Mammary epithelial cell (primary cell): ENCODE results near the gene ENPP7.

Experiments used
- EZH2 ChIP-seq: IDR thresholded peaks from 2 replicates; pipeline ENCODE4 v1.6.1; 2012; ENCODE audit warnings: low read length, inconsistent platforms, borderline replicate concordance
- TF ChIP-seq, protein P1 (sequence below), 2 donors: IDR thresholded peaks in 1 of 2; conservative IDR thresholded peaks in 1 of 2; 2 replicates each; pipeline ENCODE4 v1.5.1; 2011 to 2012; ENCODE audit warnings: inconsistent platforms in 2 of 2, low read length in 2 of 2, mild to moderate bottlenecking in 2 of 2, control low read depth in 1 of 2, low read depth in 1 of 2; ENCODE audit not compliant: insufficient read depth in 1 of 2; ENCODE audit errors: extremely low read depth in 1 of 2

DNA sequence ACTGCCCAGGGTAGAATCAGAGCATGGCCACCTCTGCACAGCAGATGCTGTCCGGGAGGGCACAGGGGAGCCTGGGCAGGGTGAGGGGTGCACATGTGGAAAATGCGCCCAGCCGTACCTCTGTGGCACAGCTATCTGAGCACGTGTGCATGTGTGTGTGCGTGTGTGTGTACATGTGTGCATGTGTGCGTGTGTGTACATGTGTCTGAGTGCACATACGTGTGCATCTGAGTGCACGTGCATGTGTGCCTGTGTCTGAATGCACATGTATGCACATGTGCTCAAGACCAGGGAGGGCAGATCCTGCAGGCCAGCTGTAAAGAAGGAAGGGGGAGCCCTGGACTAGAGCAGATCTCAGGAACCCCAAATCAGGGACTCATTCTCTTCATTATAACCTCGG, 37.3 kb upstream of the ENPP7 start:
- TF ChIP-seq EZH2: no peak
- TF ChIP-seq, protein P1, sequence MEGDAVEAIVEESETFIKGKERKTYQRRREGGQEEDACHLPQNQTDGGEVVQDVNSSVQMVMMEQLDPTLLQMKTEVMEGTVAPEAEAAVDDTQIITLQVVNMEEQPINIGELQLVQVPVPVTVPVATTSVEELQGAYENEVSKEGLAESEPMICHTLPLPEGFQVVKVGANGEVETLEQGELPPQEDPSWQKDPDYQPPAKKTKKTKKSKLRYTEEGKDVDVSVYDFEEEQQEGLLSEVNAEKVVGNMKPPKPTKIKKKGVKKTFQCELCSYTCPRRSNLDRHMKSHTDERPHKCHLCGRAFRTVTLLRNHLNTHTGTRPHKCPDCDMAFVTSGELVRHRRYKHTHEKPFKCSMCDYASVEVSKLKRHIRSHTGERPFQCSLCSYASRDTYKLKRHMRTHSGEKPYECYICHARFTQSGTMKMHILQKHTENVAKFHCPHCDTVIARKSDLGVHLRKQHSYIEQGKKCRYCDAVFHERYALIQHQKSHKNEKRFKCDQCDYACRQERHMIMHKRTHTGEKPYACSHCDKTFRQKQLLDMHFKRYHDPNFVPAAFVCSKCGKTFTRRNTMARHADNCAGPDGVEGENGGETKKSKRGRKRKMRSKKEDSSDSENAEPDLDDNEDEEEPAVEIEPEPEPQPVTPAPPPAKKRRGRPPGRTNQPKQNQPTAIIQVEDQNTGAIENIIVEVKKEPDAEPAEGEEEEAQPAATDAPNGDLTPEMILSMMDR (conservative IDR thresholded peaks at IDR 0.05 in 1 of 2, IDR thresholded peaks at IDR 0.05 in 1 of 2; ENCODE audit: extremely low read depth in 1 of 2, insufficient read depth in 1 of 2, low read depth in 1 of 2, low read length in 2 of 2): no peak
